ENCODE results near the gene UBL3. TPM values are rescaled to one million over a fixed set of nuclear protein-coding genes. Genes with fewer than 3 reads are reported as not detected.

UBL3 gene
- polyA plus RNA-seq, 2 of the 4 experiments (the other 2 are of a cell fraction): 9.2 to 17.1 TPM

- DNase-seq (ENCODE audit: low read depth in 1 of 2, low spot score in 1 of 2) (peak in 1 of 2 experiments; percentile 31), FAIRE-seq (no peak), ATAC-seq (peak in 1 of 2 experiments; percentile 15; a peak in 2 of 6 replicates)
- H3K4me3 ChIP-seq: peak overlapping the region; percentile 65
- ChIA-PET CTCF (interaction anchor here (0.5 to 12.7 kb wide), 5 partner anchors 9 to 264 kb away, joined by 3 to 110 read pairs (median 10); no protein-coding TSS in a partner anchor), POLR2A (interaction anchor here (1.3 to 3.4 kb wide), 5 partner anchors 53 to 264 kb away, joined by 3 to 61 read pairs (median 6); no protein-coding TSS in a partner anchor)
- WGBS (ENCODE audit: missing lambda C conversion rate): 2% methylated on average over 24 of the region's 24 CpGs
- peak overlapping the region; percentile 91 for H3K4me2 ChIP-seq
- no peak for TF ChIP-seq SREBF2 (IDR thresholded peaks at IDR 0.05)
- no peak for TF ChIP-seq NPAS2 (CRISPR knock-in tag; IDR thresholded peaks at IDR 0.05; ENCODE audit: borderline replicate concordance)
- TF ChIP-seq ZC3H11A (IDR thresholded peaks at IDR 0.05): no peak
- no peak for TF ChIP-seq TP53 (CRISPR knock-in tag; IDR thresholded peaks at IDR 0.05)
- TF ChIP-seq HOXB13 (CRISPR knock-in tag; IDR thresholded peaks at IDR 0.05; ENCODE audit: low read depth): no peak
- no peak for TF ChIP-seq CBX2 (IDR thresholded peaks at IDR 0.05; ENCODE audit: borderline replicate concordance, low read depth)
- TF ChIP-seq MAZ (IDR thresholded peaks at IDR 0.05; ENCODE audit: borderline replicate concordance, low read depth, low read length): no peak
- TF ChIP-seq MAFK (IDR thresholded peaks at IDR 0.05; ENCODE audit: partially characterized antibody): no peak
- no peak for TF ChIP-seq REST (IDR thresholded peaks at IDR 0.05)
- no peak for TF ChIP-seq ZNF302 (CRISPR knock-in tag; IDR thresholded peaks at IDR 0.05)
- TF ChIP-seq TFCP2L1 (CRISPR knock-in tag; IDR thresholded peaks at IDR 0.05): no peak
- TF ChIP-seq CBX8 (IDR thresholded peaks at IDR 0.05): no peak
- TF ChIP-seq BCL3 (IDR thresholded peaks at IDR 0.05): no peak
- peaks cover 49% of the 10 kb centered on the region for H3K4me1 ChIP-seq
- peak overlapping the region; percentile 91 to 97 for H3K27ac ChIP-seq
- H3K9me3 ChIP-seq: no peaks in the 10 kb centered on the region
Measured at GRCh38 chr13:29849071-29849631, 1.3 kb downstream of the UBL3 start.

GRCh38 chr13:29847501-29847983, 2.9 kb downstream of the UBL3 start:
- WGBS (ENCODE audit: missing lambda C conversion rate): 4% methylated on average over 13 of the region's 13 CpGs
- POLR2A ChIA-PET: interaction anchor here (1.5 kb wide), 1 partner anchor 77 kb away, joined by 6 read pairs; no protein-coding TSS in a partner anchor
- DNase-seq (ENCODE audit: low read depth in 1 of 2, low spot score in 1 of 2) (peak in 1 of 2 experiments; percentile 26), FAIRE-seq (no peak), ATAC-seq (peak in 1 of 2 experiments; percentile 3; a peak in 2 of 6 replicates)
- CTCF ChIA-PET: interaction anchor here (0.6 to 12.7 kb wide), 5 partner anchors 26 to 266 kb away, joined by 3 to 110 read pairs (median 5); no protein-coding TSS in a partner anchor
- Histone ChIP-seq H3K4me1 (peaks cover 56% of the 10 kb centered on the region), H3K4me3 (peak overlapping the region; percentile 65), H3K27ac (peak overlapping the region; percentile 71 to 87), H3K9me3 (no peaks in the 10 kb centered on the region), H3K4me2 (peak overlapping the region; percentile 91)
- TF ChIP-seq MAZ (IDR thresholded peaks at IDR 0.05; ENCODE audit: borderline replicate concordance, low read depth, low read length): no peak
- TF ChIP-seq E2F6 (IDR thresholded peaks at IDR 0.05; ENCODE audit: borderline replicate concordance, low read depth): no peak
- TF ChIP-seq ZFP36 (IDR thresholded peaks at IDR 0.05; ENCODE audit: borderline replicate concordance, partially characterized antibody): no peak
- no peak for TF ChIP-seq RAD21 (conservative IDR thresholded peaks at IDR 0.05 in 1 of 2, IDR thresholded peaks at IDR 0.05 in 1 of 2)
- no peak for TF ChIP-seq EHMT2 (IDR thresholded peaks at IDR 0.05; ENCODE audit: low read depth)
- TF ChIP-seq SREBF2 (IDR thresholded peaks at IDR 0.05): no peak
- no peak for TF ChIP-seq MYC (IDR thresholded peaks at IDR 0.05; ENCODE audit: borderline replicate concordance, low read length)
- no peak for TF ChIP-seq CHD4 (IDR thresholded peaks at IDR 0.05; ENCODE audit: borderline replicate concordance)
- TF ChIP-seq HEYL (CRISPR knock-in tag; IDR thresholded peaks at IDR 0.05): no peak
- no peak for TF ChIP-seq CBX2 (IDR thresholded peaks at IDR 0.05; ENCODE audit: borderline replicate concordance, low read depth)
- no peak for TF ChIP-seq REST (IDR thresholded peaks at IDR 0.05)
